GM12878 (cell line): ENCODE measurements around the gene CPSF3. TPM values are rescaled to one million over a fixed set of nuclear protein-coding genes. Genes with fewer than 3 reads are reported as not detected.

ENCODE experiments used
- BMI1 ChIP-seq: fragments of 450-650 bp; IDR thresholded peaks from 2 replicates; pipeline ENCODE4 v1.6.1; 2016; ENCODE audit warnings: mild to moderate bottlenecking, moderate library complexity, borderline replicate concordance
- CBX3 ChIP-seq: fragments of 200-600 bp; sonication (generic); IDR thresholded peaks from 2 replicates; pipeline ENCODE4 v1.6.1; 2016; ENCODE audit warnings: low read depth, borderline replicate concordance
- LARP7 ChIP-seq: fragments of 450-650 bp; IDR thresholded peaks from 2 replicates; pipeline ENCODE4 v1.6.1; 2017; ENCODE audit warnings: mild to moderate bottlenecking
- MXI1 ChIP-seq: fragments of 150-350 bp; IDR thresholded peaks from 2 replicates; pipeline ENCODE4 v1.6.1; 2011; ENCODE audit warnings: low read depth, mild to moderate bottlenecking, inconsistent platforms, low read length, improper control_type of control experiment
- PBX3 ChIP-seq: IDR thresholded peaks from 2 replicates; pipeline ENCODE4 v1.6.1; 2011; ENCODE audit warnings: mild to moderate bottlenecking, low read depth, low read length, moderate library complexity; ENCODE audit not compliant: insufficient replicate concordance
- POLR2A ChIP-seq: IDR thresholded peaks from 2 replicates; pipeline ENCODE4 v1.6.1; 2011; ENCODE audit warnings: low read depth, mild to moderate bottlenecking, low read length
- RBBP5 ChIP-seq: fragments of 200-600 bp; sonication (generic); conservative IDR thresholded peaks from 2 replicates; pipeline ENCODE4 v1.6.1; 2016
- SMARCA5 ChIP-seq: fragments of 450-650 bp; IDR thresholded peaks from 2 replicates; pipeline ENCODE4 v1.6.1; 2017; ENCODE audit warnings: mild to moderate bottlenecking
- SP1 ChIP-seq: IDR thresholded peaks from one replicate; pipeline ENCODE4 v1.6.1; 2011; ENCODE audit warnings: low read depth, low read length
- SREBF1 ChIP-seq: IDR thresholded peaks from 2 replicates; pipeline ENCODE4 v1.6.1; 2012; ENCODE audit warnings: mild to moderate bottlenecking, low read length
- SUPT20H ChIP-seq: IDR thresholded peaks from 2 replicates; pipeline ENCODE4 v1.6.1; 2011; ENCODE audit warnings: low read depth, mild to moderate bottlenecking, low read length, moderate library complexity, borderline replicate concordance; ENCODE audit not compliant: control insufficient read depth
- ZBTB11 ChIP-seq: fragments of 450-650 bp; formaldehyde crosslinking; IDR thresholded peaks from 2 replicates; pipeline ENCODE4 v1.5.0; 2022; ENCODE audit warnings: mild to moderate bottlenecking, missing genetic modification characterization
- ZBTB33 ChIP-seq: fragments of 450-650 bp; IDR thresholded peaks from 2 replicates; pipeline ENCODE4 v1.6.1; 2017; ENCODE audit warnings: mild to moderate bottlenecking
- polyA plus RNA-seq, 11 experiments: library from polyadenylated mRNA; depleted of rRNA in 4 of 11; unstranded in 6 of 11; stranded (reverse) in 5 of 11; fragments of >200 nt; fragmentation: Nextera tagmentation in 4 of 11; fragmentation: Illumina TruSeq in 1 of 11; extraction: Ambion mirVana in 4 of 11; extraction: Trizol in 1 of 11; gene quantifications; 1 replicate in 1 of 11; 2 replicates in 10 of 11; pipeline versions ENCODE4 v1.2.1 to v1.2.3, GENCODE V29; 2011 to 2016; ENCODE audit warnings: inconsistent platforms in 2 of 11, missing spikeins in 2 of 11, low read depth in 1 of 11
- total RNA-seq, 4 experiments: library from RNA; depleted of rRNA in 3 of 4; stranded (reverse); fragments of >200 nt in 3 of 4; fragmentation: Illumina TruSeq in 1 of 4; extraction: Trizol in 1 of 4; gene quantifications; 2 replicates each; pipeline versions ENCODE4 v1.2.1 to v1.2.3, GENCODE V29; 2013 to 2021
- TF ChIP-seq, protein P1 (sequence below): fragments of 150-350 bp; IDR thresholded peaks from 2 replicates; pipeline ENCODE4 v1.6.1; 2016; ENCODE audit warnings: low read depth, low read length
- TF ChIP-seq, protein P2 (sequence below): fragments of 450-650 bp; IDR thresholded peaks from 2 replicates; pipeline ENCODE4 v1.6.1; 2017; ENCODE audit warnings: low read depth, mild to moderate bottlenecking, moderate library complexity

Gene CPSF3
- total and polyA plus RNA-seq, 10 of the 15 experiments (the other 5 are each of a cell fraction or from before 2014, with no cell fraction given), result 34.5 to 108 (median 76.1) TPM

DNA sequence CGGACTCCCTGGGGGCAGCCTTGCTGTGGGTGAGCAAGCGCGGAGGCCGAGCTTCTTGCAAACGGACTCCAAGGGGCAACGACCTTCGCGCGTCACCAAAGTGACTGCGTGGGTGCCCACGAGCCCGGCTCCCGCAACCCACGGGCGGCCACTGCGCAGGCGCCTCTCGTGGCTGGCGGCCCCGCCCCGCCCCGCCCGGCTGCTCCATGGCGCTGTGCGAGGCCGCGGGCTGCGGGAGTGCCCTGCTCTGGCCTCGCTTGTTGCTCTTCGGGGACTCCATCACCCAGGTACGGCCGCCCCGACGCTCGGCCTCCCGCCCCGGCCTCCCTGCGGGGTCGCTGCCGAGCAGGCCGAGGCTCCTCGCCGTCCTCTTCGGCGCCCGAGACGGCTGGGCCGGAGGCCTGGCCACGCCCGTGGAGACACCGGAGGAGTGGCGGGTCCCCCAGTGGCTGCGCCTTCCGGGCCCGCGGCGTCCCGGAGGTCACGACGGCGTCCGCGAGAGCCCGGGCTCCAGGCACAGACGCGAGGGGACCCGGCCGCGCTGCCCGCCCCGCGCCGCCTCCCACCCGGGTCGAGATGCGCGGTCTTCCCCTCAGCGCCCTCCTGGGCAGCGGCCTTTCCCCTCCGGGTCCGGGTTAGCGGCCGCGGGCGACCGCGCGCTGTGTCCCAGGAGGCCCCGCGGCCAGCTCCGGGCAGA, 51.1 kb downstream of the CPSF3 start, which contains the start of gene IAH1 (continued):
- TF ChIP-seq SP1 (no peak), PBX3 (no peak), ZBTB33 (no peak), SREBF1 (no peak), BMI1 (no peak), RBBP5 (no peak), MXI1 (no peak), ZBTB11 (CRISPR knock-in tag) (no peak), LARP7 (peak; percentile 88; the same call in 1 of the 2 replicates), SUPT20H (no peak), SMARCA5 (peak; percentile 75; the same call in 1 of the 2 replicates), CBX3 (no peak), POLR2A (peak; percentile 87)
- TF ChIP-seq, protein P1, sequence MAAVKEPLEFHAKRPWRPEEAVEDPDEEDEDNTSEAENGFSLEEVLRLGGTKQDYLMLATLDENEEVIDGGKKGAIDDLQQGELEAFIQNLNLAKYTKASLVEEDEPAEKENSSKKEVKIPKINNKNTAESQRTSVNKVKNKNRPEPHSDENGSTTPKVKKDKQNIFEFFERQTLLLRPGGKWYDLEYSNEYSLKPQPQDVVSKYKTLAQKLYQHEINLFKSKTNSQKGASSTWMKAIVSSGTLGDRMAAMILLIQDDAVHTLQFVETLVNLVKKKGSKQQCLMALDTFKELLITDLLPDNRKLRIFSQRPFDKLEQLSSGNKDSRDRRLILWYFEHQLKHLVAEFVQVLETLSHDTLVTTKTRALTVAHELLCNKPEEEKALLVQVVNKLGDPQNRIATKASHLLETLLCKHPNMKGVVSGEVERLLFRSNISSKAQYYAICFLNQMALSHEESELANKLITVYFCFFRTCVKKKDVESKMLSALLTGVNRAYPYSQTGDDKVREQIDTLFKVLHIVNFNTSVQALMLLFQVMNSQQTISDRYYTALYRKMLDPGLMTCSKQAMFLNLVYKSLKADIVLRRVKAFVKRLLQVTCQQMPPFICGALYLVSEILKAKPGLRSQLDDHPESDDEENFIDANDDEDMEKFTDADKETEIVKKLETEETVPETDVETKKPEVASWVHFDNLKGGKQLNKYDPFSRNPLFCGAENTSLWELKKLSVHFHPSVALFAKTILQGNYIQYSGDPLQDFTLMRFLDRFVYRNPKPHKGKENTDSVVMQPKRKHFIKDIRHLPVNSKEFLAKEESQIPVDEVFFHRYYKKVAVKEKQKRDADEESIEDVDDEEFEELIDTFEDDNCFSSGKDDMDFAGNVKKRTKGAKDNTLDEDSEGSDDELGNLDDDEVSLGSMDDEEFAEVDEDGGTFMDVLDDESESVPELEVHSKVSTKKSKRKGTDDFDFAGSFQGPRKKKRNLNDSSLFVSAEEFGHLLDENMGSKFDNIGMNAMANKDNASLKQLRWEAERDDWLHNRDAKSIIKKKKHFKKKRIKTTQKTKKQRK, result no peak
- TF ChIP-seq, protein P2, sequence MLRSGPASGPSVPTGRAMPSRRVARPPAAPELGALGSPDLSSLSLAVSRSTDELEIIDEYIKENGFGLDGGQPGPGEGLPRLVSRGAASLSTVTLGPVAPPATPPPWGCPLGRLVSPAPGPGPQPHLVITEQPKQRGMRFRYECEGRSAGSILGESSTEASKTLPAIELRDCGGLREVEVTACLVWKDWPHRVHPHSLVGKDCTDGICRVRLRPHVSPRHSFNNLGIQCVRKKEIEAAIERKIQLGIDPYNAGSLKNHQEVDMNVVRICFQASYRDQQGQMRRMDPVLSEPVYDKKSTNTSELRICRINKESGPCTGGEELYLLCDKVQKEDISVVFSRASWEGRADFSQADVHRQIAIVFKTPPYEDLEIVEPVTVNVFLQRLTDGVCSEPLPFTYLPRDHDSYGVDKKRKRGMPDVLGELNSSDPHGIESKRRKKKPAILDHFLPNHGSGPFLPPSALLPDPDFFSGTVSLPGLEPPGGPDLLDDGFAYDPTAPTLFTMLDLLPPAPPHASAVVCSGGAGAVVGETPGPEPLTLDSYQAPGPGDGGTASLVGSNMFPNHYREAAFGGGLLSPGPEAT, result no peak
- TF ChIP-seq, all 136 proteins: peak for 24
